HG03460 (cell line): ENCODE data around the gene CD207.
"Not testable (repeated sequence)": the region's sequence is repeated elsewhere in the genome, so short reads cannot be mapped to it uniquely, and the experiment has no call there.

Source experiments
- ATAC-seq: cut with Tn5 transposase; IDR thresholded peaks from one replicate; pipeline ENCODE4 v1.9.1; 2021; ENCODE audit not compliant: unreplicated experiment

CD207 gene

DNA sequence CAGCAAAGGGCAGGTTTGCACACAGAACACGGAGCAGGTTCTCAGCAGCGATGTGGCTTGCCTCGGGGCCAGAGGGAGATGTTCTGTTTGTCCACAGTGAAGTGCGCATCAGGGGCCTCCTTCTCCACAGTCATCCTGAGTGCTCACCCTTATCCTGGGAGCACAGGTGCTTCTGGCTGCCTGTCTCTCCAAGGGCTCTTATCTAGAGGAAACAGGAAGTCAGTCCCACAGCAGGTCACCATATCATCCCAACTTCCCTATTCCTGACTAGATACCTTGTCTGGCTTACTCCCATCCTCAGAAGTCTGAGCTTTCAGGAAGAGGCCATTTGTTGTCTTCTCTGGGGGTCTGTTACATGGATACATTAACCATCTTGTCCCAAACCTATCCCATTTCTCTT is at the start of gene CD207:
Gene CD207 (minus strand): TSS at position 174 of the 400 bp plus-strand sequence. CDS start 40 bp downstream, at position 134.
- no peak for ATAC-seq

DNA sequence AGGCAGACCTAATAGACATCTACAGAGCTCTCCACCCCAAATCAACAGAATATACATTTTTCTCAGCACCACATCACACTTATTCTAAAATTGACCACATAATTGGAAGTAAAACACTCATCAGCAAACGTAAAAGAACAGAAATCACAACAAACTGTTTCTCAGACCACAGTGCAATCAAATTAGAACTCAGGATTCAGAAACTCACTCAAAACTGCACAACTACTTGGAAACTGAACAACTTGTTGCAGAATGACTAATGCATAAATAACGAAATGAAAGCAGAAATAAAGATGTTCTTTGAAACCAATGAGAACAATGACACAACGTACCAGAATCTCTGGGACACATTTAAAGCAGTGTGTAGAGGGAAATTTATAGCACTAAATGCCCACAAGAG is 42.9 kb upstream of the CD207 start:
- not testable (repeated sequence) for ATAC-seq

DNA sequence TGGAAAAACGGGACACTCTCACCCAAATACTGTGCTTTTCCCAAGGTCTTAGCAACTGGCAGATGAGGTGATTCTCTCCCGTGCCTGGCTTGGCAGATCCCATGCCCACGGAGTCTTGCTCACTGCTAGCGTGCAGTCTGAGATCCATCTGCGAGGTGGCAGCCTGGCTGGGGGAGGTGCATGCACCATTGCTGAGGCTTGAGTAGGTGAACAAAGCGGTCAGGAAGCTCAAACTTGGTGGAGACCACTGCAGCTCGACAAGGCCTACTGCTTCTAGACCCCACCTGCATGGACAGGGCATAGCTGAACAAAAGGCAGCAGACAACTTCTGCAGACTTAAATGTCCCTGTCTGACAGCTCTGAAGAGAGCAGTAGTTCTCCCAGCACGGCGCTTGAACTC is 40.5 kb upstream of the CD207 start:
- not testable (repeated sequence) for ATAC-seq

GRCh38 chr2:70873541-70873940 is 37.9 kb upstream of the CD207 start:
- no peak for ATAC-seq

GRCh38 chr2:70871398-70872211 is 36.0 kb upstream of the CD207 start:
- peak; percentile 76 for ATAC-seq

DNA sequence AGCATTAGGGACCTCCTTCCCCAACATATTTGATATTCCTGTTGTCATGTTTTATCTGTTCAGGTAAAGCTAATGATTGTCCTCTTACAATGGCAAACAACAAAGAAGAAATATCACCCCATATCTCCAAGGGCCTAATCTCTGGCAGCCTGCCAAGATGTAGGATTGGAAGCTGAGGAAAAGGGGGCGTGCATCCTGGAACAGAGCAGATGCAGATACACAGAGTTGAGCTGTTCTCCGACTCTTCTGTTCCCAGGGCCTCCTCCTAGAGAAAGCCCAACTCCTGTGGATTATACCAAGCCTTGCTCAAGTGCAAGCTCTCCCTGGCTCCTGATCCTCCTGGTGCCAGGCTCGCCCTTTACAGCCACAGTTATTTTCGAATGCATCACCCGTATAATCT is 35.2 kb upstream of the CD207 start:
- ATAC-seq, result no peak

DNA sequence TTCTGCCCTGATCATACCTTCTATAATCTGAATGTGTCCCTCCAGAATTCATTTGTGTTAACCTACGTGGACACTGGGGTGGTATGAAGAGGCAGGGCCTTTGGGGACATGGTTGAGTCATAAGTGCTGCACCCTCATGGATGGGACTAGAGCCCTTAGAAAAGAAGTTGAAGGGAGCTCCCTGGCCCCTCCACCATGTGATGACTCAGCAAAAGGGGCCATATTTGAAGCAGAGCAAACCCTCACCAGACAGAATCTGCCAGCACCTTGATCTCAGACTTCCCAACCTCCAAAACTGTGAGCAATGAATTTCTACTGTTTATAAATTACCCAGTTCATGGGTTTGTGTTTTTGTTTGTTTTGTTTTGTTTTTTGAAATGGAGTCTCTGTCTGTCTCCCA is 33.4 kb upstream of the CD207 start:
- ATAC-seq, result no peak

- no peak for ATAC-seq
Observed at GRCh38 chr2:70861777-70862625, 26.4 kb upstream of the CD207 start.

- no peak for ATAC-seq
Observed at GRCh38 chr2:70855667-70856066, 20.1 kb upstream of the CD207 start.

DNA sequence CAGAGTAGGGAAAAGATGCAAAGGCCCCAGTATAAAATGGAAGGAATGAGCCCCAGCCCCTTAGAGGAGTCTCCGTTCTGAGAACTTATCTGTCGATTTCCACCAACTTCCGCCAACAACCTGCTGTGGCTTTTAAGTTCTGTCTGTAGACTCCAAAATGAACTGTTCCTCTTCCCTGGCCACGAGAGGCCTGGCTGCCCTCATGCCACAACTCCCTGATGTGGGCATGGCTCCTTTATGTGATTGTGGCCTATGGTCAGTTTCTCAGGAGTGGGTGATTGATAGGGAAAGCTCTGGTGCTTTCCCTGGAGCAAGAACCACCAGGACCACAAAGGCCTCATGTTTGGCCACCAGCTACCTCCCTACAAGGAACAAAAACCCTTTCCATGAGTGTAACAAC is 18.8 kb upstream of the CD207 start:
- ATAC-seq, result no peak

- ATAC-seq, result no peak
Observed at GRCh38 chr2:70852824-70853223, 17.2 kb upstream of the CD207 start.

DNA sequence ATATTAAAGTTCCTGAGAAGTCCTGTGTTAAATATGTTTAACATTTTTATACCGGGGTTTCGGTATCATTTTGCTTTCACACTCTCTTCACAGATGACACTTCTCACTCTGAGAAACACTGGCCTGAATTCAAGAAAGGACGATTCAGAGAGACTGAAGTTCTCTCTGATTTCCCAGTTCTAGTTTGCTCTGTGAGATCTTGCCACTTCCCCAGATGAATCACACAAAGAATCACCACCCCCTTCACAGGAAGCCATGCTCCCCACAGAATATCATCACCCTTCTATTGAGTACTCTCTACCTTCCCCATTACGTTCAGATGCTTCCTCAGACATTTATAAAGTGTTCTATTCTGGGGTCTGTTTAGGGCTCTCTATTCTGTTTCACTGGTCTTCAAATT is 16.1 kb upstream of the CD207 start:
- no peak for ATAC-seq

GRCh38 chr2:70850925-70851324 is 15.3 kb upstream of the CD207 start:
- no peak for ATAC-seq

GRCh38 chr2:70842401-70842800 is 6.8 kb upstream of the CD207 start:
- no peak for ATAC-seq

GRCh38 chr2:70837980-70838925 is 2.6 kb upstream of the CD207 start:
- no peak for ATAC-seq

DNA sequence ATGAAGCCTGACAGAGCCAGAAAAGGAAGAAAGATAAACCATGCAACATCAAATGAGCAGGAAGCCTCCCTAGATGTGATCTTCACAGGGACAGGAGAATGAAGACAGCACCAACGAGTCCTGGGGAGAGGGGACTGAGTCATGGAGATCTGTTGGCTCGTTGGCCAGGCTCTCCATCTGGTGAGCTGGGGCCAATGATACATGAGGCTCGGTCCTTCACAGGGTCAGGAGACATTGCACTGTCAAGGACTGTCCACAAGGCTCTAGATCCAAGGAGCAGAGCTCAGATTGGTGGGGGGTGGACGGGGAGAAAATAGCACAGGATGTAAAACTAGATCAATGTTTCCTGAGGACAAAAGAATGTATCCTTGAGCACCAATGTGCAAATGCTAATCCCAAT is 735 bp downstream of the CD207 start:
- ATAC-seq, result no peak

GRCh38 chr2:70834106-70834505 is 1.5 kb downstream of the CD207 start:
- ATAC-seq, result no peak

DNA sequence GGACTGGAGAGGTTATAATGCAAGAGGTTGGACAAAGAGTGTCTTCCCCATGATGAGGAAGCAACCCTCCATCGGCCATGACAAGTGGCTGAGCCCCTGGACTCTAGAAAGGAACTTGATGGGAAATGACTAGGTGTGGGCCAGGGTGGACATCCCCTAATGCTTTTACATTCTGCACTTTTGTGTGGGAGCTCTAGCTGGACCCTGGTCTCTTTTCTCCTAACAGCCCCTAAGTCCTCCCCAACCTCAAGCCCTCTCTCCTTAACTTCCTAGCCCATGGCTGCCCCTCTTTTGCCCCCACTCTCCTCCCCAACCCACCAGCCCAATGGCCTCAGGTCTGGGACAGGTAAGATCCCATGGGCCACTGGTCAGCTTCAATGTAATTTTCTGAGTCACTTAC is 2.4 kb downstream of the CD207 start:
- no peak for ATAC-seq

DNA sequence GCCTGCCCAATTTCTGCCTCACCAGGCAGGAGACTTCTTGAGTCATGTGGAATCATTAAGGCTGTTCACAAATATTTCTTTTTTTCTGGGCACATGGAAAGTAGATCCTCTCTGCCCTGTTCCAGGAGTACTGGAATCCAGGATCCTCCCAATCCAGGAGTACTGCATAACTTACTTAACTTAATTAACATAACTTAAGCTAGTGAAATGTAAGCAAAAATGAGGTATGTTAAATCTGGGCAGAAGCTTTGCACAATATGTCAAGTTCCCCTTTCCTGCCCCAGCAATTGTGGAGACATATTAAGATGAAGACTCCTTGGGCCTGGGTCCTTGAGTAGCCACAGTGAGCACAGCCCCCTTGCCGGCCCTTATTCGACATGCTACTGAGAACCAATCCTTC is 3.2 kb downstream of the CD207 start:
- ATAC-seq, result no peak

DNA sequence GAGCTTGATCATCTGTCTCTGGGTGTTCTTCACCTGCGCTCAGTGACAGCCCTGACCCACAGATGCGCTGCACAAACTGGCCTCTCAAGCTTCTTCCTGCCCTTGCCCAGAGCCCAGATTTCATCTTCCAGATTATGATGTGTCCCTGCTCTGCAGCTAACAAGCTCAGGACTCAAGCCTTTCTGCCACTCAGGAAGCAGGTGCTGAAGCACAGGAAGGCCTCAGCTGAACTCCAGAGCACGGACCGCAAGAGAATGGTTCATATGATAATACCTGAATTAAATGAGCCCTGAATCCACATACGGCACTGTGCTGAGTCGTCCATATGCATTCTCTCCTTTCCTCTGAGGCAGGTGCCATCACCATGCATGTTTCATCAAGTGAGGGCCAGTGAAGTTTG is 3.8 kb downstream of the CD207 start:
- no peak for ATAC-seq

GRCh38 chr2:70830366-70830765 is 5.2 kb downstream of the CD207 start:
- ATAC-seq, result no peak
